ELR (cell line): Measurements from ENCODE around the gene MYH3.
A peak's percentile ranks its signal among the peaks of the same experiment; 100 is the strongest.

ENCODE experiments used
- DNase-seq: peaks from one replicate; pipeline ENCODE4 v3.0.0-alpha.2; 2015; ENCODE audit warnings: low read depth

MYH3 gene

GRCh38 chr17:10613775-10614513 is 43.2 kb downstream of the MYH3 start:
- DNase-seq, result no peak

DNA sequence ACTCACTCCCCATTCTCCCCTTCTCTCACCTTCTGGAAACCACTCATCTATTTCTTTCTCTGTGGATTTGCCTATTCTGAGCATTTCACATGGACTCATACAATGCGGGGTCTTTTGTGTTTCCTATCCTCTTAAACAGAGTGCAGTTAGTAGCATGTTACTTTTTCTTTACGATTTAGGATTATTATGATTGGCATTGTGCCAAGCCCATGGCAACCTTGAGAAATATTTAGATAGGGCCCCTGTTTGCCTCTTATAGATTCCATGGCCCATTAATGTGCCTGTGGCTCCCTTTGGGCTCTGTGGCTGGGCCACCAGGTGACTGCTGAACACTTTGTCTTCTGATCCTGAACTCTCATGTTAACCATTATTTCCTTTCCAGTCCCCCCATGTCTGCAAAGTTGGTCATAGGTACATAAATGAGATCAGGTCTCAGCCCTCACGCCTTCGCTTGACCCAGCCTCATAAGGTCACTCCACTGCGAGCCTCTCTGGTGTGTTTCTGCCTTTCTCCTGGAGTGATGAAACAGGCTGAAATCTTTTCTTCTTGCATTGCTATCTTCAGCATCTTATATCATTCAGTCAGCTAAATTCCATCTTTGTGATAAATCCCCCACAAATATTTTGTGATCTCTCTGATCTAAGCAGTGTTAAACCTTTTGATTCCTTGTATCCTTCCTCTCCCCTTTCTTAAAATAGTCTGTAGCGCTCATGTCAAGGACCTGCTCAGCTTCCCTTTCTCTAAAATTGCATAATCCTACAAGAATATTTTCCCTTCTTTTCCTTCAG is 44.0 kb downstream of the MYH3 start:
- DNase-seq, result peak; percentile 3

GRCh38 chr17:10610884-10611283 is 46.2 kb downstream of the MYH3 start:
- DNase-seq, result no peak

- DNase-seq, result no peak
These were observed 48.9 kb downstream of the MYH3 start for GRCh38 chr17:10608244-10608643.

DNA sequence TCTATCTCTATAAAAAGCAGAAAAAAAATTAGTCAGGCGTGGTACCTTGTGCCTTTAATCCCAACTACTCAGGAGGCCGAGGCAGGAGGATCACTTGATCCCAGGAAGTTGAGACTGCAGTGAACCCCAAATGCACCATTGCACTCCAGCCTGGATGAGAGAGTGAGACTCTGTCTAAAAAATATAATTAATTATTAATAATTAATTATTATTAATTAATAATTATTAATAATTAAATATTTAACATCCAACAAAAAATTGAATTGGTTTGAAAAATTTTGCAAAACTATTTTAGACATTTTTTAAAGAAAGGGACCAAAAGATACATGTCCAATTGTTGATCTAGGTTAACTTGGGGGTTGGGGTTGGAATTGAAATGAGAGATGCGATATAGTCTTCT is 51.0 kb downstream of the MYH3 start:
- no peak for DNase-seq

DNA sequence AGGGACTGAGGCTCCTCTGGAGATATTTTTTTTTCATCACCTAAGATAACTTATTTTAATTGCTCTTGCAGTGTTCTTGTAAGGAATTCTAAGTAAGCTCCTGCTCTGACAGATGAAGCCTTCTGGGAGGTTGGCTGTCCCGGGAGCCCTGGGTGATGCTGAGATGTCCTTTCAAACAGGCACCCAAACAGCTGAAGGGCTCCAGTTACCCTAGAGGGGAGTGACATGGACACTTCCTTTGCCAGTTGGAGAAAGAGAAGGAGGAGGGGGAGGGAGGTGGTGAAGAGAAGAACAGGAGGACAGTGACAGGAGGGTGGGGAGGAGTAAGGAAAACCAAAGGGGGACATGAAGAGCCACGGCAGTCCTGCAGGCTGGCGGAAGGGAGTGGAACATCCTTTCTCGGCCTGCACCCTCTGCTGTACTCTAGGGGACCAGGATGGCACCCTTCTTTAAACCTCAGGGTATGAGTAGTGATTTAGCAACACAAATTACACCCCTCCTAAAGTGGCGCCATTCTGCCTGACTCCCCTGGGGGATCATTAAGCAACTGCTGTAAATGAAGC is 51.8 kb downstream of the MYH3 start:
- no peak for DNase-seq

GRCh38 chr17:10604521-10604920 is 52.6 kb downstream of the MYH3 start:
- no peak for DNase-seq

- DNase-seq, result no peak
These were observed 53.2 kb downstream of the MYH3 start for GRCh38 chr17:10603931-10604330.

DNA sequence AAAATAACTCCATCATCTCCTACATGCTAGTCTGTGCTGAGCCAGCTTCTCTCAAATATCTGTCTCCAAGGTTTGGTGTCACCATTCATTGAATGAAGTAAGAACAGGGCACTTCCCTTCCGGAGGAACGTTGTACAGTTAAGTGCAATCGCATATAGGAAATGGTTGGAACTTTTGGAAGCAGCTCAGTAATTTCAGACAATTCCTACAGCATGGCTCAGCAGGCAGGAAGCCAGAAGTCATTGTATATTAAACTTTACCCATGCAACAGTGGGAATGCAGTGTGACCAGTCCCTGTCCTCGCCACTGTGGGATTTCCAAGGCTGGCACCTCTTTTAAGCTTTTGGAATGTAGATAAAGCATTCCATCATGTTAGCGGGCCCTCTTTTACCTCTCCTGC is 56.5 kb downstream of the MYH3 start:
- DNase-seq, result peak; percentile 11

DNA sequence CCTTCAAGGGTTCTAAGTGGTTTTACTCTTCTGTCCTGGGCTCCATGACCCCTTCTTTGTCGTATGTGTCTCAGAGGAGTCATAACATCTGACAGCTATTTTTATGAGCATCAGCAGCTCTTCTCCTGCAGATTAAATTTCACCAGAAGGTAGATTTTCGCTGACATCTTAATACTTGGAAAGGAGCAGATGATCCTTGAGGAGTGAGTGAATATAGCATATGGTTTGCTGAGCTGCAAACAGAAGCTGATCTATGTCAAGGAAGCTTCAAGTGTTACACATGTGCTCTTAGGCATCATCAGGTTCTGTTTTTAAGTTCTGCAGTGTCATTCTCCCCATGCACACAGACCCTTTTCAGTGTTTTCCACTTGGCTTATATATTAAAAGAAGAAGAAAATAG is 58.5 kb downstream of the MYH3 start:
- DNase-seq, result no peak

DNA sequence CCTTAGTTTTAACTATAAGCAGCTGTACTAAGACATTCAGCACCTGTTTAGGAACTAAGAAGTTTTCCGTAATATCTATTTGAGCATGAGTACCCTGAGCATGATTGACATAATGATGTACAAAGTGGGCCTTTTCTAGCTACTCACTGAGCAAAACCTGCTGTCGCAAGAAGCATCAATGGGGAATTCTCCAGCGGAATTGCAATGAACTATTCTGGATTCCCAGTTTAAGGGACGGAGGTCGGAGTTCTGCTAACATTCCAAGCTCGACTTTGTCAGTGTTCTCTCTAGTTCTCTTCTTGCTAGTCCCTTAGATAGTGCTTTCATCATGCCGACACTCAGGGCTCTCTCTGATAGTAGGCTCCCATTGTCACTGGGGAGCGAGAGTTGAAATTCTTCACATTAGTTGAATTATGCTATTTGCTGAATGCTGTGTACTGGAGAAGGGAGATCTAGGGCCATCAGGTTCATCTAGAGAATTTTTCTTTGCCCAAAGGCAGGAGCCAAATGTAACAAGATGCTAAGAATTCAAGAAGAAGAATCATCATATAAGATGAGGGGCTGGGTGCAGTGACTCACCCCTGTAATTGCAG is 67.5 kb downstream of the MYH3 start:
- DNase-seq, result no peak

GRCh38 chr17:10585529-10585928 is 71.6 kb downstream of the MYH3 start:
- DNase-seq, result no peak

- DNase-seq, result no peak
These were observed 73.3 kb downstream of the MYH3 start for GRCh38 chr17:10583834-10584233.

DNA sequence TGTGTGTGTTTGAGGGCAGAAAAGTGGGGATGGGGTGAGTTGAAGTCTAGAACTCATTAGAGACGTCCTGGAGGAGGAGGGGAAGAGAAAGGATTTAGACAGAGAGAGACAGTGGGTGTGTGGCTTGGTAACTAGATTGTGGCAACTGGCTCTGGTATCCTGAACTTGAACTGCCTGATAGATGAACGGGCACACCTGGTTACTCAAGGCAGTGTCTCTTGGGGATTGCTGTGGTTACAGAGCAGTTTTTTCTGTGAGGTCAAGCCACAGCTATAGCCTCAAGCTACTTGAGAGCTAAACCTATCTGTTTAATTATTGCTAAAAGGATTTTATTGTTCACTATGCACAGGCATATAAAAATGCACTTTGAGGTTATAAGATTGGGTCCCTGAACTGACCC is 77.8 kb downstream of the MYH3 start:
- no peak for DNase-seq
